H9 (cell line): Measurements from ENCODE around the gene PPTC7. TPM values are rescaled to one million over a fixed set of nuclear protein-coding genes. Genes with fewer than 3 reads are reported as not detected.

Experiments used
- DNase-seq: peaks from one replicate; pipeline ENCODE4 v3.0.0-alpha.2; 2017
- H2AFZ ChIP-seq: one replicate; pipeline ENCODE4 v1.6.1; 2013; ENCODE audit warnings: mild to moderate bottlenecking, low read length, control low read depth, moderate library complexity
- H2AK5ac ChIP-seq: 2 replicates; pipeline ENCODE4 v1.6.1; 2013; ENCODE audit warnings: low read length, control low read depth, mixed read lengths; ENCODE audit not compliant: insufficient read length
- H2BK120ac ChIP-seq: one replicate; pipeline ENCODE4 v1.6.1; 2013; ENCODE audit warnings: low read depth, mild to moderate bottlenecking, low read length, control low read depth, inconsistent platforms; ENCODE audit not compliant: poor library complexity, severe bottlenecking
- H2BK12ac ChIP-seq: 2 replicates; pipeline ENCODE4 v1.6.1; 2013; ENCODE audit warnings: low read length, control low read depth, mixed read lengths, low read depth; ENCODE audit not compliant: insufficient read length
- H2BK15ac ChIP-seq: 2 replicates; pipeline ENCODE4 v1.6.1; 2013; ENCODE audit warnings: low read depth, low read length, control low read depth
- H2BK20ac ChIP-seq: one replicate; pipeline ENCODE4 v1.6.1; 2013; ENCODE audit warnings: low read depth, mild to moderate bottlenecking, low read length, control low read depth, inconsistent platforms; ENCODE audit not compliant: poor library complexity, severe bottlenecking
- H2BK5ac ChIP-seq: 2 replicates; pipeline ENCODE4 v1.6.1; 2013; ENCODE audit warnings: low read length, control low read depth, mixed read lengths; ENCODE audit not compliant: insufficient read length
- H3K14ac ChIP-seq: 2 replicates; pipeline ENCODE4 v1.6.1; 2013; ENCODE audit warnings: low read length, control low read depth; ENCODE audit not compliant: insufficient read depth
- H3K18ac ChIP-seq: 2 replicates; pipeline ENCODE4 v1.6.1; 2013; ENCODE audit warnings: low read depth, mild to moderate bottlenecking, mixed read lengths, low read length, control low read depth; ENCODE audit not compliant: insufficient read length
- H3K23ac ChIP-seq: 2 replicates; pipeline ENCODE4 v1.6.1; 2013; ENCODE audit warnings: low read length, control low read depth, mixed read lengths, low read depth; ENCODE audit not compliant: insufficient read length
- H3K23me2 ChIP-seq: 2 replicates; pipeline ENCODE4 v1.6.1; 2013; ENCODE audit warnings: low read depth, mild to moderate bottlenecking, mixed read lengths, low read length, control low read depth; ENCODE audit not compliant: insufficient read length, poor library complexity, severe bottlenecking
- H3K27ac ChIP-seq: 2 replicates; pipeline ENCODE4 v1.5.1; 2013; ENCODE audit warnings: low read length, control low read depth, mixed read lengths, low read depth; ENCODE audit not compliant: insufficient read length
- H3K27me3 ChIP-seq: 2 replicates; pipeline ENCODE4 v1.6.1; 2013; ENCODE audit warnings: low read length, control low read depth, inconsistent platforms; ENCODE audit not compliant: insufficient read depth
- H3K4ac ChIP-seq: 2 replicates; pipeline ENCODE4 v1.6.1; 2013; ENCODE audit warnings: low read depth, mild to moderate bottlenecking, control low read depth, inconsistent platforms, low read length, moderate library complexity
- H3K4me1 ChIP-seq: 2 replicates; pipeline ENCODE4 v1.6.1; 2013; ENCODE audit warnings: low read length, control low read depth, inconsistent platforms; ENCODE audit not compliant: insufficient read depth
- H3K4me2 ChIP-seq: 2 replicates; pipeline ENCODE4 v1.6.1; 2013; ENCODE audit warnings: low read length, control low read depth, mixed read lengths; ENCODE audit not compliant: insufficient read length, insufficient read depth
- H3K56ac ChIP-seq: 2 replicates; pipeline ENCODE4 v1.6.1; 2013; ENCODE audit warnings: low read depth, mild to moderate bottlenecking, mixed read lengths, low read length, control low read depth; ENCODE audit not compliant: insufficient read length
- H3K79me1 ChIP-seq: 2 replicates; pipeline ENCODE4 v1.6.1; 2013; ENCODE audit warnings: low read depth, mild to moderate bottlenecking, moderate library complexity, low read length, control low read depth, inconsistent platforms; ENCODE audit not compliant: insufficient read depth, poor library complexity, severe bottlenecking
- H3K79me2 ChIP-seq: 2 replicates; pipeline ENCODE4 v1.6.1; 2013; ENCODE audit warnings: low read length, control low read depth, inconsistent platforms; ENCODE audit not compliant: insufficient read depth
- H3K9ac ChIP-seq: 2 replicates; pipeline ENCODE4 v1.6.1; 2013; ENCODE audit warnings: low read length, control low read depth, mixed read lengths; ENCODE audit not compliant: insufficient read length; ENCODE audit errors: extremely low read depth
- H3K9me3 ChIP-seq: one replicate; pipeline ENCODE4 v1.6.1; 2013; ENCODE audit warnings: low read depth, low read length, inconsistent platforms; ENCODE audit not compliant: control insufficient read depth
- H3T11ph ChIP-seq: one replicate; pipeline ENCODE4 v1.6.1; 2013; ENCODE audit warnings: mild to moderate bottlenecking, low read length, control low read depth, inconsistent platforms
- H4K20me1 ChIP-seq: one replicate; pipeline ENCODE4 v1.6.1; 2013; ENCODE audit not compliant: control insufficient read depth, insufficient read length, insufficient read depth
- H4K5ac ChIP-seq: 2 replicates; pipeline ENCODE4 v1.6.1; 2013; ENCODE audit warnings: low read depth, mild to moderate bottlenecking, mixed read lengths, low read length, control low read depth; ENCODE audit not compliant: insufficient read length
- H4K8ac ChIP-seq: replicated peaks from 2 replicates; pipeline ENCODE4 v1.6.1; 2013; ENCODE audit warnings: low read length, control low read depth, mixed read lengths, low read depth; ENCODE audit not compliant: insufficient read length
- H4K91ac ChIP-seq: 2 replicates; pipeline ENCODE4 v1.6.1; 2013; ENCODE audit warnings: low read depth, mild to moderate bottlenecking, moderate library complexity, mixed read lengths, low read length, control low read depth; ENCODE audit not compliant: insufficient read length
- H3K27ac Mint-ChIP-seq, 3 experiments: 2 replicates in 2 of 3; 3 replicates in 1 of 3; pipeline ENCODE4 v1.8.0; 2020 to 2021; ENCODE audit warnings: mixed read lengths in 3 of 3, mild to moderate bottlenecking in 1 of 3, moderate library complexity in 1 of 3
- H3K27me3 Mint-ChIP-seq: 2 replicates; pipeline ENCODE4 v1.8.0; 2021; ENCODE audit warnings: low read depth, mild to moderate bottlenecking, moderate library complexity, mixed read lengths
- H3K36me3 Mint-ChIP-seq, 3 experiments: 2 replicates in 2 of 3; 3 replicates in 1 of 3; pipeline ENCODE4 v1.8.0; 2020 to 2021; ENCODE audit warnings: low read depth in 3 of 3, mixed read lengths in 3 of 3; ENCODE audit not compliant: insufficient read depth in 1 of 3
- H3K4me1 Mint-ChIP-seq, 2 experiments: 2 replicates each; pipeline ENCODE4 v1.8.0; 2020; ENCODE audit warnings: mixed read lengths in 2 of 2
- H3K4me3 Mint-ChIP-seq, 2 experiments: 2 replicates in 1 of 2; 3 replicates in 1 of 2; pipeline ENCODE4 v1.8.0; 2020 to 2021; ENCODE audit warnings: mild to moderate bottlenecking in 2 of 2, mixed read lengths in 2 of 2, moderate library complexity in 1 of 2
- H3K9me3 Mint-ChIP-seq, 2 experiments: 2 replicates in 1 of 2; 3 replicates in 1 of 2; pipeline ENCODE4 v1.8.0; 2020; ENCODE audit warnings: mild to moderate bottlenecking in 2 of 2, mixed read lengths in 2 of 2, moderate library complexity in 1 of 2
- WGBS: extraction: QIAGEN DNeasy Blood & Tissue Kit; methylation state at CpG from one replicate; pipeline ENCODE4 v1.1.7; 2013; ENCODE audit warnings: missing lambda C conversion rate, low lambda C conversion rate, mixed read lengths; ENCODE audit not compliant: insufficient read length; ENCODE audit errors: extremely low coverage; 5-methylcytosine and 5-hydroxymethylcytosine counted together
- total RNA-seq: library from RNA; stranded (reverse); gene quantifications from 2 replicates; pipeline ENCODE4 v1.2.1, GENCODE V29; 2021
- TF ChIP-seq, protein P1 (sequence below): fragments of 200-600 bp; sonication (generic); conservative IDR thresholded peaks from 3 replicates; pipeline ENCODE4 v1.8.0; 2021; ENCODE audit warnings: antibody characterized with exemption, mild to moderate bottlenecking

PPTC7 gene
- total RNA-seq, 1 experiment from 2014 or later = 15.8 TPM

DNA sequence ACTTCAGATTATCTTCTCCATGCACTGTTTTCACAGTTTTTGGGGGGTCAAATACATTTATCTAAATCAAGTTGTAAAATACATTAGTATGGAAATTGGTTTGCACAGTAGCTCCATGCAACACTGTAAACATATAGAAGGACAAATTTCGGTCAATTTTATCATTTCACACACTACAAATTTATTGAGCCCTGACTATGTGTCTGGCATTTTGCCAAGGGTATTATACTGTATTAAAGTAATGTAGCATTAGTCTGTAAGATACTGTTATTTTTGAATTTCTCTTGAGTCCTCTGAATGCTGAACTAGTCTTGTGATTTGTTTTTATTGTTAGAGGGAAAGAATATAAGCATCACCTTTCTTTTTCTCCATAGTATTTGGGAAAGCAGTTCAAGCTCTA lies 79.7 kb downstream of the PPTC7 start:
- no peaks in the 10 kb centered on the region for H3K23me2 ChIP-seq
- no peak overlapping the region for H2BK15ac ChIP-seq
- H2BK5ac ChIP-seq = no peak overlapping the region
- no peak for DNase-seq
- H3K23ac ChIP-seq = no peak overlapping the region
- H3K56ac ChIP-seq = no peak overlapping the region
- H4K20me1 ChIP-seq = no peaks in the 10 kb centered on the region
- peaks cover 4 to 5% of the 10 kb centered on the region in 2 experiments; a peak in 3 of 4 replicates for H3K4me1 Mint-ChIP-seq
- H3T11ph ChIP-seq = no peak overlapping the region
- H4K91ac ChIP-seq = no peak overlapping the region
- H3K9me3 ChIP-seq = no peaks in the 10 kb centered on the region
- TF ChIP-seq, protein P1, sequence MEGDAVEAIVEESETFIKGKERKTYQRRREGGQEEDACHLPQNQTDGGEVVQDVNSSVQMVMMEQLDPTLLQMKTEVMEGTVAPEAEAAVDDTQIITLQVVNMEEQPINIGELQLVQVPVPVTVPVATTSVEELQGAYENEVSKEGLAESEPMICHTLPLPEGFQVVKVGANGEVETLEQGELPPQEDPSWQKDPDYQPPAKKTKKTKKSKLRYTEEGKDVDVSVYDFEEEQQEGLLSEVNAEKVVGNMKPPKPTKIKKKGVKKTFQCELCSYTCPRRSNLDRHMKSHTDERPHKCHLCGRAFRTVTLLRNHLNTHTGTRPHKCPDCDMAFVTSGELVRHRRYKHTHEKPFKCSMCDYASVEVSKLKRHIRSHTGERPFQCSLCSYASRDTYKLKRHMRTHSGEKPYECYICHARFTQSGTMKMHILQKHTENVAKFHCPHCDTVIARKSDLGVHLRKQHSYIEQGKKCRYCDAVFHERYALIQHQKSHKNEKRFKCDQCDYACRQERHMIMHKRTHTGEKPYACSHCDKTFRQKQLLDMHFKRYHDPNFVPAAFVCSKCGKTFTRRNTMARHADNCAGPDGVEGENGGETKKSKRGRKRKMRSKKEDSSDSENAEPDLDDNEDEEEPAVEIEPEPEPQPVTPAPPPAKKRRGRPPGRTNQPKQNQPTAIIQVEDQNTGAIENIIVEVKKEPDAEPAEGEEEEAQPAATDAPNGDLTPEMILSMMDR = no peak
- H2BK12ac ChIP-seq = no peak overlapping the region
- H3K18ac ChIP-seq = no peak overlapping the region
- peaks cover 5% of the 10 kb centered on the region; the same call in 1 of the 2 replicates for H3K27me3 ChIP-seq
- no peaks in the 10 kb centered on the region for H3K79me2 ChIP-seq
- WGBS = no CpG with 5 or more reads among the region's 1 CpG
- no peak overlapping the region for H3K9ac ChIP-seq
- peaks cover 17% of the 10 kb centered on the region for H3K27me3 Mint-ChIP-seq
- H4K8ac ChIP-seq = no peak overlapping the region
- H2AFZ ChIP-seq = no peak overlapping the region
- no peak overlapping the region for H2BK20ac ChIP-seq
- H3K27ac Mint-ChIP-seq = no peak overlapping the region
- no peak overlapping the region for H2BK120ac ChIP-seq
- no peak overlapping the region for H3K4ac ChIP-seq
- H3K9me3 Mint-ChIP-seq = peaks cover 10 to 11% of the 10 kb centered on the region in 2 experiments
- H2AK5ac ChIP-seq = no peak overlapping the region
- H3K36me3 Mint-ChIP-seq = peaks cover 8 to 10% (median 8%) of the 10 kb centered on the region in 3 experiments
- H3K14ac ChIP-seq = no peak overlapping the region
- no peak overlapping the region for H3K4me2 ChIP-seq
- no peak overlapping the region for H4K5ac ChIP-seq
- H3K27ac ChIP-seq = no peak overlapping the region
- no peaks in the 10 kb centered on the region for H3K79me1 ChIP-seq
- no peak overlapping the region for H3K4me3 Mint-ChIP-seq
- H3K4me1 ChIP-seq = no peaks in the 10 kb centered on the region
